DMS53 (cell line): ENCODE results near the gene LAMA5.

ENCODE experiments used
- DNase-seq: peaks from one replicate; lab custom pipeline; 2025; lab: John Stamatoyannopoulos, UW

LAMA5 gene

DNA sequence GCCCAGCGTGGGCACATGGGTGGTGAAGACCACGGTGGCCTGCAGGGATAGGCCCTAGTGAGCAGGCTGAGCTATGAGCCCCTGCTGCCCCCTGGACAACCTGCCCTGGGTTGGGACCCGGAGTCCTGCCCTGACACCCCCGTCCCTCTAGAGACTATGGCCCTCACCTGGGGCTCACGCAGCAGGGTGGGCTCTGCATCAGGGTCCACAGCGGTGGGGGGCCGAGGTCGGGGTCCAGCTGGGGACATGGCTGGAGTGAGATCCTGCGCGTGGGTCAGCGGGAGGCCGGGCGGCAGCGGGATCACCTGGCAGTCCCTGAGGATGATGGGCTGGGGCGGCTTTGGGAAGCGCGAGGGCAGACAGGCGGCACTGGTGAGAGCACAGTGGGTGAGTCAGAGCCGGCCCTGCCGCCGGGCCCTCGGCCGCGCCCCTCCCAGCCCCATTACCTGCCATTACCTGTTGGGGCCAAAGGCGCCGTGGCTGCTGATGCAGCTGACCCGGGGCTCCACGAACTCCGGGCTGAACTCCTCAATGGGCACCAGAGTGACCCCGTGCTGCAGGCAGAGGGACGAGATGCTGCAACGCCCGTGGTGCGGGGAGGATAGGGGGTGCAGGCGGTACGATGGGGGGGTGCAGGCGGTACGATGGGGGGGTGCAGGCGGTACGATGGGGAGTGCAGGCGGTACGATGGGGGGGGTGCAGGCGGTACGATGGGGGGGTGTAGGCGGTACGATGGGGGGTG, 36.4 kb downstream of the LAMA5 start:
- DNase-seq: no peak

DNA sequence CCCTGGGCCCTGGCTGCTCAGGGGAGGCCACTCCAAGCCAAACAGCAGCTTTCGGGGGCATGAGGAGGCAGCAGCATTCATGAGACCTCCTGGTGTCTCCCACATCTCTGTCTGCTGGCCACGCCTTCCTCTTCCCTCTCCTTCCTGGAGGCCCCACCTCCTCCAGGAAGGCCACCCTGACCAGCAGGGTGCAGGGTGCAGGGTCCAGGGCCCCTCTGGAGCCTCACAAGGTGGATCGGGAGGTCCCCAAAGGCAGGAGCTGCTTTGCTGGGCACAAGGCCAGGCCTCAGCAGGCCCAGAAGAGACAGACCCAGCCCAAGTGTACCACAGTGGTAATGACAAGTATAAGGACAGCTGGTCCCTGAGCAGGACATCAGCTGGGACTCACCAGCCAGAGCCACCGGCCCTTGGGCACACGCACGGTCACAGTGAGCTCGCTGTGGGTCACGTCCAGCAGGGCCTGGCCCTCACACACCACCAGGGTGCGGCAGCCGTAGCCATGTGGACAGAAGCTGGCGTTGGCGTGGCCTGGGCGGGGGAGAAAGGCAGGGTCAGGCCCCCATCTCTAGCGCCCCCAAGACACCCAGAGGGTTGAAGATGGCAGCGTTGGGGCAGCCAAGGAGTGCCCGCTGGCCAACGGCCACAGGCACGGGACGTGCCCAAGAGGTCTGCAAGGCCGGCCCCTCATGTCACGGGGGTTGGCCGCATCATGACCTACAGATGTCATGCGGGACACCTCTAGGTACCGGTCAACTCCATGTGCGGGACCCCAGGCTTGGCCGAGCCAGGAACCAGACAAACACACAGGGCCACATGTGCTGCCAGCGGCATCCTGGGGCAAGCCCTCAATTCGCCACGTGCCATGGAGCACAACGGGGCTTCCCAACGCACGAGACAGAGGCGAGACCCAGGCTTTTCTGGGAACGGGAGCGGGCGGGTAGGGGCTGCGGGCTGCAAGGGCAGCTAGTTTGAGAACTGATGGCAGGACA, 37.4 kb downstream of the LAMA5 start:
- no peak for DNase-seq

DNA sequence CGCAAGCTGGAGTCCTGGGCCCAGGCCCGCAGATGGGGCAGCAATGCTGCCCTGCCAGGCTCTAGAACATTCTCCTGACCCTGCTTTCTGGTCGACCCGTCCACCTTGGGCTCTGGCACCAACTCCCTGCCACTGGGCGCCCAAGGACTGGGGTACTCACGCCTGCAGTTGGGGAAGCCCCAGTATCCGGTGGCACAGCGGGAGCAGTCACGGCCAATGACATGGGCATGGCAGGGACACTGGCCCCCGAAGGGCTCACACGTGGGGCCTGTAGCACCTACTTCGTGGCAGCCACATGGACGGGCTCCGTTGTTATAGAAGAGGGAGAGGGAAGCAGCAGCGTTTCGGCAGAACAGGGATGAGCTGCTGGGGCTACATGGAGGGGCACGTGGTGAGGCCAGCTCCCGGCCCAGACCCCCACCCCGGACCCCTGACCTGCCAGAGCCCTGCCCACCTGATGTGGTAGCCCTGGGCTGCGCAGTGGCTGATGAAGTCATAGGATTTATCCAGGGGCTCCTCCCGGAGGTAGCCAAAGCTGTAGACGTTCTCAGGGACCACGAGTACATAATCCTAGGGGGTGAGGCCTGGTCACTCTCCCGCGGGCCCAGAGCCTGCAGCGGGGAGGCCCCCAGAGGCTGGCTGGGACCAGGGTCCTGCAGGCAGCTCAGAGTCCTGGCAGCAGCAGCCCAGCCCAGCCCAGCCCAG, 38.3 kb downstream of the LAMA5 start:
- no peak for DNase-seq

DNA sequence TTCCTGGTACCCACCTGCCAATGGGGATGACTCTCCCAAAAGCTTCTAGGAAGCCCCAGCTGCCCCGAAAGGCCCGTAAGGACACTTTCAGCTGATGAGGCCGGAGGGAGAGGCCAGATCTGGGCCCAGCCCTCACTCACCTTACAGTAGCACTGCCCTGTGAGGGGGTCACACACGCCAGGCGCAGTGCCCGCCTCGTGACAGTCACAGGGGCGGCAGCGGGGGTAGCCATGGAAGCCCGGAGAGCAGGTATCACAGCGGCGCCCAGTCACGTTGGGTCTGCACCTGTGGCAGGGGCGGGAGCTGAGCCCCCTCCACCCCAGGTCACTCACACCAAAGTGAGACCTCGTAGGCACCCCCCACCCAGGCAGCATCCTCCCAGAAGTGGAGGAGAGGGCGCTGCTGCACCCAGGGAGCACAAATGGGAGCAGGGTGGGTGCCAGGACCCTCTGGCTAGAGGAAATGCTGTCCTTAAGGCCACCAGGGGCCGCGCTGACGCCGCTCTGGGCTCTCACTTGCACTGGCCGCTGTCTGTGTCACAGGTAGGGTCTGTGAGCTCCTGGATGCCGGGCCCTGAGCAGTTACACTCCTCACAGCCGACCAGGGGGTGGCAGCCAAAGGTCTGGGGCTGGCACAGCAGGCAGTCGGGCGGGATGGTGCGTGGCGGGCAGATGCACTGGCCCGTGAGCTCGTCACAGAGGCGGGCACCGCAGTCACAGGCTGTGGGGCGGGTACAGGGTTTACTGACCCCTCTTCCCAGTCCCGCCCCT, 39.2 kb downstream of the LAMA5 start:
- no peak for DNase-seq

DNA sequence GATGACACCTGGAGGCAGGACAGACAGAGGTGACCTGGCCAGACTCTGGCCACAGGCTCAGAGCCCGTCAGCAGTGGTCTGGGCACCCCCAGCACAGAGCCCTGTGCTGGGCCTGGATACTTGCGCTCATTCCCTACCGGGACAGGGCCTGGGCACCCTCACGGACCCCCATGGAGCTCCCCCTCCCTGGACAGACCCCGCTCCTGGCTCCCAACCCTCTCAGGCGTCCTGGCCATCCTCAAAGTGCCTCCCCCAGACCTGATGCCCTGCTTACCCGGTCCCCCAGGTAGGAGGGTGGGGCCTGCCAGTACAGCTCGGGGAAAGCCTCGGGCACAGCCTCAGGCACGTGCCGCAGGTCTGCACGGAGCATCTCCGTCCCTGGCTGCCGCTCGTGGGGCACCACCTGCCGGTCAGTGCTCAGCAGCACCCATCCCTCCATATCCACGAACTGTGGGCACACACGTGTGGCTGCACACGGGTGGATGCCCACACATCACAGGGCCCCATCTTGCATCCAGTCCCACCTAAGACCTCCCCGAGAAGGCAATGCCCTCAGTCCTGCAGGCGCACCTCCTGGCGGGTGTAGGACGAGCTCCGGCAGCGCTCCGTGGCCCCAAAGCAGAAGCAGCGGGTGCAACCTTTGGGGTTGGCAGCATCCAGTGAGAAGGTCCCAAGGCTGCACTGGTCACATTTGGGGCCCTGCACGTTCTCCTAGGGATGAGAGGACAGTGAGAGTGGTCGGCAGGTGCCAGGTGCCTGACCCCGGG, 40.0 kb downstream of the LAMA5 start:
- no peak for DNase-seq

DNA sequence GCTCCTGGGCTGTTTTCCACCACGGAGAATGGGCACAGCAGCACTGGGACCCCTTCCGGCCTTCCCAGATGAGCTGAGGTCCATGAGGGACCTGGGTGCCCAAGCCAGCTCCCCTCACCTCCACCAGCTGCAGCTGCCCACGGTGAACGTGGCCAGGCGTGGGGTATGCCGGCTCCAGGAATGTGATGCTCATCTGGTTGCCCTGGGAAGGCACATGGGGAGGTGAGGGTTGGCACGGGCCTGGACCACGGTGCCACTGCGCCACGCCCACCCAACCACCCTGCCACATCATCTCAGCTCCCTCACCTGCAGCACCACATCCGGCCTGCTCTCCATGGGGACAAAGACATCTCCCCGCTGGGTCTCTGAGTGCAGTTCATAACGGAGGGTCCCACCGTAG, 40.6 kb downstream of the LAMA5 start:
- no peak for DNase-seq

DNA sequence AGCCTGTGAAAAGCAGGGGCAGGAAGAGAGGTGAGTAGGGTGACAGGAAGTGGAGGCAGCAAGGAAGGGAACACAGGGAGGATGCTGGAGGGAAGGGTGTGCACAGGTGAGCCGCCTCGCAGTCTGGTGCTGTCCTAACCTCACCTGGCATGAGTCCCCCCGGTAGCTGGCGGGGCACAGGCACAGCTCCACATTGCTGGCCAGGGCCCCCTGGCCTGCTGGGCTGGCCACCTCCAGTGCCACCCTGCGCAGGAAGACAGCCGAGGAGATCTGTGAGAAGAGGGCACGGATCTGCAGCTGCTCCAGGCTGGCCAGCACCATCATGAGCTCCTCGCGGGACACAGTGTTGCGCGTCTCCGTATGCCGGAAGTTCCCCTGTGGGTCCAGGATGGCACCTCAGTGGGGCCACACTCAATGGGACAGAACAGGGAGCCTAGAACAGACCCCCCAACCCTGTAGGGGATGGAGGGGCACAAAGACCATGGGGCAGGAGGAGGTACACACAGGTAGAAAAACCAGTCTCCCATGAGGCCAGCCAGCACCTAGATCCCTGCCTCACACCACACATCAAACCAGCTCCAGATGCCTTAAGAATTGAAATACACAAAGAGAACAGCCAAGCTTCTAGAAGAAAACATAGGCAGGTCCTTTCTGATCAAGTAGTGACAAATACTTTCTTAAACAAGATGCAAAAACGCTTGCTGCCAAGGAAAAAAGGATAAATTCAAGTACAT, 41.8 kb downstream of the LAMA5 start:
- no peak for DNase-seq

DNA sequence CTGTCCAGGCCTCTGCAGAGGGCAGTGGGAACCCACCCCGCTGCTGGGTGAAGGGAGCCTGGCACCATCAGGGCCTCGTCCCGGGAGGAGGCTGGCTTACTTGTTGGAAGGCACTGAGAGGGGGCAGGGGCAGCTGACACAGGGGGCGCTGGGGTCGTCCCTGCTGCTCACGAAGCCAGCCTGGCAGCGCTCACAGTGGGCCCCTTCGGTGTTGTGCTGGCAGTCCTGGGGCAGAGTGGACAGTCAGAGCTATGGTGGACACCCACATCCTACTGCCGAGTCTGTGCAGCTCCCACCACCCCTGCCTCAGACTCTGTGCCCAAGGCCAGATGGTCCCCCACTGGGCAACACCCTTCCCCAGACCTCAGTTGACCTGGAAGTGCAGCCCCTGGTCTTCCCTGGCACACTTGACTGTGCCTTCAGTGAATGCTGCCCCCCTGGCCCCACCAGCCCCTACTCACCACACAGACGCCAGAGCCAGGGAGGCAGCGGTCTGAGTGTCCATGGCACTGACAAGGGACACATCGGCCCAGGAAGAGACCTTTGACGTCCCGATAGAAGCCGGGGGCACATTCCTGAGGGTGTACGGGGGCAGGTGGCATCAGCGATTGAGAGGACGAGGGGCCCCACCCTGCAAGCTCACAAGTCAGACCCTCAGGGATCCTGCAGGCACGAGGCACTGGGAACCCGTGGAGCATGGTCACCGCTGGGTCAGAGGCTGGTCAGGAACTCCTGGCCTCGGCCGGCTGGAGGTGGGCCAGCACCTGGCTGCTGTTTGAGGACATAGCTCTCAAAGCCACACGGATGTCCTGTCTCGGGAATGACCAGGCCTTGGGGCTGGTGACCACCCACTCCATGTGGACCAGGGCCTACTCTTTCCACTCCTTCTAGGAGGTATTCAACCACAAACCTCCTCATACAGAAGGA, 42.9 kb downstream of the LAMA5 start:
- no peak for DNase-seq

DNA sequence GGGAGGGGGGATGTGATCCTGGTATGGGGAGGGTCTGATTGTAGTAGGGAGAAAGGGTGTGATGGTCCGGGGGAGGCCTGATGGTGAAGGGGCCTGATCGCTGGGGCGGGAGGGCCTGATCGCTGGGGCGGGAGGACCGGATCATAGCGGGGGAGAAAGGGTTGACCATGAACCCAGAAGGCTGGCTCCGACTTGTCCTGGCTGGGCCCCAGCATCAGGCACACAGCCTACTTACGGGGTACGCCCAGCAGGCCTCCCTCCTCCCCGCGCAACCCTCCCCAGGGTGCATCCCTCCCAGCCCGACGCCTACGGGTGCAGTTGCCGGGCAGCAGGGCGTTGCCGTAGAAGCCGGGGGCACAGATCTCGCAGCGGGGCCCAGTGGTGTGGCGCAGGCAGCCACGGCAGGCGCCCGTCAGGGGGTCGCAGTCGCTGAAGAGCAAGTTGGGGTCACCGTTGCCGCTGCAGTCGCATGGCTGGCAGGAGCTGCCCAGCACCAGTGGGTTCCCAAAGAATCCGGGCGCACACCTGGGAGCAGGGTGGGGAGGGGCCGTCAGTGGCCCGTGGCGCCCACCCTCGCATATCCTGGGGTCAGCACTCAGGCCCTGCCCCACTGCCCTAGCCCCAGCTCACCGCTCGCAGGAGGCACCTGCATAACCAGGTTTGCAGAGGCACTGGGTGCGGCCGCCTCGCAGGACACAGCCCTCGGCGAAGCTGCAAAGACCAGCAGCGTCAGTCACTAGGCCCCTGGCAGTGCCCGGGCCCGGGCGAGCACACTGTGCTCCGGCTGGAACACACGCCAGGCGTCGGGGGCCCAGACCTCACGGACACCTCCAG, 43.7 kb downstream of the LAMA5 start:
- no peak for DNase-seq

DNA sequence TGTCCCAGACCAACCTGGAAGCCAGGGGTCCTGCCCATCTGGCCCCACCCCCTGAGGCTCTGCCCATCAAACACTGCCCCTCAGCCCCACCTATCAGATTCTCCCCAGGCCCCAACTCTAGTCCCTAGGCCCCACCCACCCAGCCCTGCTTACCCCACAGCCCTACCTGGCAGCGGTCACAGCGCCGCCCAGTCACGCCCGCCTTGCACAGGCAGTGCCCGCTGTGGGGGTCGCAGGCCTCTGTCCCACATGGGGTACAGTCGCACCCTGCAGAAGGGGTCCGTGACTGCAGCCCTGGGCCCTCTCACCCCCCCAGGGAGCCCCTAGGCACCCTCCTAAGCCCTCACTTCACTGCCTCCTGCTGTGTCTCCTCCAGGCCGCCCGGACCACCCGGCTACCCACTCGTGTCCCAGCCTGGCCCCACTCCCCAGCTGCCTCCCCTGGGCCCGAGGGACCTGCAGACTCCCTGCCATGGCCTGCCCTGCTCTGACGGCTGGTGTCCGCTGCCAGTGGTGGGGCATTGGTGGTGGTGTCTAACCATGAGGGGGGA, 44.5 kb downstream of the LAMA5 start:
- DNase-seq: no peak

DNA sequence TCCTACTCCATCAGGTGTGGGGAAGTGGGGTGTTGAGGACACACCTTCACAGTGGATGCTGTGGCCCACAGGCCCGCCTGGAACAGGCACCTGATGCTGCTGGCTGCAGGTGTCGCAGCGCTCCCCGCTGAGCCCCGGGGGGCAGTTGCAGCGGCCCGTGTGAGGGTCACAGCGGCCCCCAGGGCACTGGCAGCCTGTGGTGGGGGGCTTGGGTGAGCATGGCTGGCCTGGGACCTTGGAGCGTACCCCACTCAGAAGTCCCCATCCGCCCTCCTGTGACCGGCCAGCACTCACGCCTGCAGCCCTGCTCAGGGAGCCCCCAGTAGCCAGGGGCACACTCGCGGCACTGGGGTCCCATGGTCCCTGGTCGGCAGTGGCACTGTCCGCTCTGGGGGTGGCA, 45.1 kb downstream of the LAMA5 start:
- no peak for DNase-seq

DNA sequence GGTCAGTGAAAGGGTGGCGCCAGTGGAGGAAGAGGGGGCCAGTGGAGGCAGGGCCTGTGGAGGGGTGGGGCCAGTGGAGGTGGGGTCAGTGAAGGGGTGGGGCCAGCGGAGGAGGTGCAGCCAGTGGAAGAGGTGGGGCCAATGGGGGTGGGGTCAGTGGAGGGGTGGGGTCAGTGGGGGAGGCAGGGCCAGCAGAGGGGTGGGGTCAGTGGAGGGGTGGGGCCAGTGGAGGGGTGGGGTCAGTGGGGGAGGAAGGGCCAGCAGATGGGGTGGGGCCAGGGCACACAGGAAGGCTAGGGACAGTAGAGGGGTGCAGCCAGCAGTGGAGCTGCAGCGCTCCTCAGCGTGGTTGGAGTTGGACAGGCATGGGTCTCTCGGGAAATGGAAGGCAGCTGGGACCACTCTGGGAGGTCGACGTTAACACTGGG, 45.6 kb downstream of the LAMA5 start:
- peak; percentile 60 for DNase-seq

DNA sequence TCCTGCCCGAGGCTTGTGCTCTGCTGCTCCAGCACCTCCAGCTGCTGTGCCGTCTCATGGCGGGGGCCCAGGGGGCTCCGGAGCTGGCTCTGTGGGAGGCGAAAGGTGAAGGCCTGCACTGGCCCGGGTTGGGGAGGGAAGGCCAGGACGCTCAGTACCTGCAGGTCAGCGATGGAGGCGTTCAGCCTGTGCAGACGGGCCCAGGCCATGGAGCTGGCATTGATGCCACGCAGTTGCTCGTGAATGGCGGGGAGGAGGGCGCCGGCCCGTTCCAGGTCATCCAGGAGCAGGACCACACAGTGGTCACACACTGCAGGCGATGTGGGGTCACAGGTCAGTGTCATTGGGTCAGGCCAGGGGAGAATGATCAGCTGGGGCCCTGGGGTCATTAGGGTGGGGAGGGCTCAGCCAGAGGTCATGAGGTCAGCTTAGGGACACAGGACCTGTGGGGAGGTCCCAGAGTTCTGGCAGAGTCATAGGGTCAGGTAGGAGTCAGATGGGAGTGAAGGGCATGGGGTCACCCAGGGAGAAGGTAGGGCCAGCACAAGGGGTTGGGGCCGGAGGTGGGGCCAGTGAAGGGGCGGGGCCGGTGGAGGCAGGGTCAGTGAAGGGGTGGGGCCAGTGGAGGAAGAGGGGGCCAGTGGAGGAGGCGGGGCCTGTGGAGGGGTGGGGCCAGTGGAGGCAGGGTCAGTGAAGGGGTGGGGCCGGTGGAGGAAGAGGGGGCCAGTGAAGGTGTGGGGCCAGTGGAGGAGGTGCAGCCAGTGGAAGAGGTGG, 46.3 kb downstream of the LAMA5 start:
- DNase-seq: peak; percentile 60

DNA sequence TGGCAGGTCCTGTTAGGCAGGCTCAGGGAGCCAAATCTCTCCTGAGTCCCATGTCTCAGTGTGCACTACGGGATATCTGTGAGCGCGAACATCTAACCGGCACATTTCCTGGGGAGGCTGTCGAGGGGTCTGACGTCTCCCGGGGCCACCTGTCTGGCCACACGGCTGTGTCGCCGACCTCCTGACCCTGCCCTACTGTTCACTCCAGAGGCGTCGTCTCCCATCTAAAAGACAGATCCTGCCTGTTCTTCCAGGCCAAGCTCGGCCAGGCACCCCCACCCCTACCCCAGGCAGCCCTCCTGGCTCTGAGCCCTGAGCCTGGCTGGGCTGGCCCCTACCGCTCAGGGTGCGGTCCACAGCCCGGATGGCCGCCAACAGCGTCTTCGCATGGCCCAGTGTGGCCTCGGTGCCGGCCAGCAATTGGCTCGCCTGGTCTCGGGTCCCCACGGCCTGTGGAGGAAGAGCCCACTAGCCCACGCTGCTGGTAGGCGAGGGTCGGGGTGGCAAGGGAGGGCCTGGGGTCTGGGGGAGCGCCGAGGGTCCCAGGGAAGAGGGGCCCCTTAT, 47.7 kb downstream of the LAMA5 start:
- DNase-seq: no peak

DNA sequence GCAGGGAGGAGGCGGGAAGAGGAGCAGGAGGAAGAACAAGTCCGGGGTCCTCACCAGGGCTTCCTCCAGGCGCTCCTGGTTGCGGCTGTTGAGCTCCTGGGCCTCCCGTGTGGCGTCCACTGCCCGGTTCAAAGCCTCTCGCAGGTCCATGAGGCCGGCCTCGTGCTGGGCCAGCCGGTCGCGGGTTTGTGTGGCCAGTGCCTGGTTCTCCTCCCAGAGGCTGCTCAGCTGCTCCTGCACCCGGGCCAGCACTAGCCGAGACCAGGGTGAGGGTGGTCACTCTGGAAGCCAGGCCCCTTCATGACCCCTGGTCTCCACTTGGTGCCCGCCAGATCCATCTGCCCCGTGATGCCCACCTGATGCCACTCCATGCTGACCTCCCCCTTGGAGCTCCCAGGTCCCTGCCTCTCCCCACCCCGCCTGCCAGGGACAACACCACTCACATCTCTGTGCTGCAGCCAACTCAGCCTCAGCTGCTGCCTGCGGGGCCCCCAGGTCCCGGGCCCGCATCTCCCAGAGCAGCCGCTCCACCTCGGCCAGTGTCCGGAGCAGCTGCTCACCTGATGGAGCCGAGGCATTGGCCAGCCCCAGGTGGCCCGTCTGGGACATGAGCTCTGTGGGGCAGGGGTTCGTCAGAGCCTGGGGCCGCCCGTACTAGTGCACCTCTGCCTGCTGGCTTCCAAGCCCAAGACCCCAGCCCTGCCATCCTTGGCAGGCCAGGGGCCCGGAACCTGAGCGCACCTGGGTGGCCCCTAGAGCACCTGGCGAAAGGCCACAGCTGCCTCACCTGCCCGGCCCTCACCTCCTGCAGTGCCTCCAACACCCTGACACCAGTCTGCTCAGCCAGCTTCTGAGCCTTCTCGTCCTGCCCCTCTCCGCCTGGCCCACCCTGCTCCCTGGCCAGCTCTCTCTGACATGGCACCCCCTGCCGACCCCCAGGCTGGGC, 48.4 kb downstream of the LAMA5 start:
- DNase-seq: peak; percentile 64
